CD4-positive, alpha-beta T cell (primary cell): ENCODE data around the gene TSR1. TPM values are rescaled to one million over a fixed set of nuclear protein-coding genes. Genes with fewer than 3 reads are reported as not detected.
A peak's percentile ranks its signal among the peaks of the same experiment; 100 is the strongest.

Experiments used
- ATAC-seq: fragments of 200-7000 bp; cut with Tn5 transposase; one replicate; pipeline ENCODE4 v1.10.0; 2022; ENCODE audit warnings: mild to moderate bottlenecking; ENCODE audit not compliant: poor library complexity
- CTCF ChIA-PET: fragments of 350-600 bp; sonication (Branson Sonifier 250); formaldehyde crosslinking; loops from one replicate; lab custom pipeline; 2021; ENCODE audit warnings: antibody characterized with exemption, inconsistent platforms; lab: Charles Lee
- POLR2A ChIA-PET: fragments of 350-600 bp; sonication (Branson Sonifier 250); formaldehyde crosslinking; loops from one replicate; lab custom pipeline; 2021; ENCODE audit warnings: antibody characterized with exemption, inconsistent platforms; lab: Charles Lee
- DNase-seq, 14 experiments: peaks; one replicate each; pipeline ENCODE4 v3.0.0-alpha.2; 2013 to 2020; ENCODE audit warnings: mixed read lengths in 2 of 14
- H3K27ac ChIP-seq, 2 donors: one replicate each; pipeline versions ENCODE4 v1.5.1 to v1.7.0; 2013; ENCODE audit warnings: low read length in 2 of 2, low read depth in 1 of 2, mild to moderate bottlenecking in 1 of 2
- H3K27me3 ChIP-seq, 2 experiments: 1 replicate in 1 of 2; 2 replicates in 1 of 2; pipeline versions ENCODE4 v1.6.1 to v1.7.0; 2013; ENCODE audit warnings: low read length in 2 of 2, control low read depth in 1 of 2, mild to moderate bottlenecking in 1 of 2, moderate library complexity in 1 of 2; ENCODE audit not compliant: insufficient read depth in 2 of 2, control insufficient read depth in 1 of 2
- H3K36me3 ChIP-seq: one replicate; pipeline ENCODE4 v1.6.1; 2013; ENCODE audit warnings: low read length, control low read depth; ENCODE audit not compliant: insufficient read depth
- H3K4me1 ChIP-seq: one replicate; pipeline ENCODE4 v1.6.1; 2013; ENCODE audit warnings: low read length, control low read depth; ENCODE audit not compliant: insufficient read depth
- H3K4me3 ChIP-seq: one replicate; pipeline ENCODE4 v1.5.1; 2013; ENCODE audit warnings: mild to moderate bottlenecking, low read length, moderate library complexity
- H3K9me3 ChIP-seq, 2 experiments: 1 replicate in 1 of 2; 2 replicates in 1 of 2; pipeline versions ENCODE4 v1.6.1 to v1.7.0; 2013; ENCODE audit warnings: low read length in 2 of 2, mild to moderate bottlenecking in 2 of 2, control low read depth in 1 of 2, moderate library complexity in 1 of 2; ENCODE audit not compliant: control insufficient read depth in 1 of 2, insufficient read depth in 1 of 2
- H3K27ac Mint-ChIP-seq: one replicate; pipeline ENCODE4 v1.8.0; 2020; ENCODE audit warnings: mixed read lengths
- H3K27me3 Mint-ChIP-seq: one replicate; pipeline ENCODE4 v1.8.0; 2021; ENCODE audit warnings: mixed read lengths
- H3K36me3 Mint-ChIP-seq: one replicate; pipeline ENCODE4 v1.8.0; 2021; ENCODE audit warnings: low read depth, mixed read lengths
- H3K4me1 Mint-ChIP-seq: one replicate; pipeline ENCODE4 v1.8.0; 2021; ENCODE audit warnings: low read depth, mixed read lengths
- H3K4me3 Mint-ChIP-seq: one replicate; pipeline ENCODE4 v1.8.0; 2020; ENCODE audit warnings: mild to moderate bottlenecking, mixed read lengths
- H3K9me3 Mint-ChIP-seq: one replicate; pipeline ENCODE4 v1.8.0; 2020; ENCODE audit warnings: mixed read lengths
- CTCF ChIP-seq: fragments of 200-600 bp; IDR thresholded peaks from one replicate; pipeline ENCODE4 v1.8.0; 2022; ENCODE audit warnings: antibody characterized with exemption, mild to moderate bottlenecking
- intact Hi-C, 2 experiments: fragments of 100-400 bp; cut with DNase I in 1 of 2; cut with micrococcal nuclease in 1 of 2; formaldehyde crosslinking; loops; one replicate each; pipeline versions ENCODE4 v1.15.1 to v1.9.0; 2023 to 2025; cut with DNase I, micrococcal nuclease
- total RNA-seq, 174 experiments: library from RNA in 2 of 174; stranded (reverse) in 2 of 174; gene quantifications; one replicate each; pipeline ENCODE4 v1.2.3 and lab custom pipeline; 2021 to 2026

TSR1 gene
- total RNA-seq, 2 experiments from 2014 or later = 29.6 to 31.9 TPM

- ATAC-seq (peak; percentile 1), DNase-seq (peak in 3 of 14 experiments; percentile 7 to 46 (median 31))
- Histone ChIP-seq H3K36me3 (peaks cover 27% of the 10 kb centered on the region), H3K27me3 (no peaks in the 10 kb centered on the region), H3K4me3 (peak overlapping the region; percentile 94), H3K9me3 (no peaks in the 10 kb centered on the region), H3K27ac (peak overlapping the region; percentile 32 to 84), H3K4me1 (peaks cover 30% of the 10 kb centered on the region)
- no peaks in the 10 kb centered on the region for H3K27me3 Mint-ChIP-seq
- intact Hi-C loops = loop anchor here (1.0 to 5.0 kb wide), 4 partner anchors 50 to 475 kb away; partner anchors contain the start of gene SMYD4 (in 1 of the 2)
- ChIA-PET POLR2A (interaction anchor here (0.8 to 2.5 kb wide), 16 partner anchors 12 to 619 kb away, joined by 3 to 50 read pairs (median 4); partner anchors contain the start of genes MNT, RPA1, SGSM2 and SMYD4), CTCF (interaction anchor here (1.0 to 1.5 kb wide), 4 partner anchors 36 to 80 kb away, joined by 3 to 6 read pairs (median 4); no protein-coding TSS in a partner anchor)
- H3K27ac Mint-ChIP-seq = peak overlapping the region; percentile 90
- peak overlapping the region; percentile 98 for H3K4me3 Mint-ChIP-seq
- H3K4me1 Mint-ChIP-seq = peaks cover 59% of the 10 kb centered on the region
- no peak for TF ChIP-seq CTCF
- peaks cover 36% of the 10 kb centered on the region for H3K36me3 Mint-ChIP-seq
- no peaks in the 10 kb centered on the region for H3K9me3 Mint-ChIP-seq
Measured at GRCh38 chr17:2302778-2303203, 33.5 kb downstream of the TSR1 start.

GRCh38 chr17:2299756-2300155 is 36.5 kb downstream of the TSR1 start:
- DNase-seq (no peak), ATAC-seq (no peak)
- ChIA-PET POLR2A (no interaction called here), CTCF (no interaction called here)
- H3K4me1 Mint-ChIP-seq = peaks cover 65% of the 10 kb centered on the region
- H3K4me3 Mint-ChIP-seq = no peak overlapping the region
- H3K27me3 ChIP-seq = no peaks in the 10 kb centered on the region
- peaks cover 65% of the 10 kb centered on the region for H3K36me3 Mint-ChIP-seq
- no peaks in the 10 kb centered on the region for H3K9me3 Mint-ChIP-seq
- H3K36me3 ChIP-seq = peaks cover 58% of the 10 kb centered on the region
- H3K4me1 ChIP-seq = peaks cover 34% of the 10 kb centered on the region
- no peak overlapping the region for H3K27ac Mint-ChIP-seq
- H3K9me3 ChIP-seq = no peaks in the 10 kb centered on the region
- H3K4me3 ChIP-seq = no peak overlapping the region
- no peak for TF ChIP-seq CTCF
- intact Hi-C loops = loop anchor here in 1 of 2 experiments (5.0 kb wide), 2 partner anchors 247 to 472 kb away; partner anchors contain the start of gene SMYD4
- no peak overlapping the region for H3K27ac ChIP-seq
- no peaks in the 10 kb centered on the region for H3K27me3 Mint-ChIP-seq

- Mint-ChIP-seq H3K4me1 (peaks cover 67% of the 10 kb centered on the region), H3K9me3 (no peaks in the 10 kb centered on the region), H3K36me3 (peaks cover 71% of the 10 kb centered on the region), H3K4me3 (no peak overlapping the region), H3K27ac (no peak overlapping the region), H3K27me3 (no peaks in the 10 kb centered on the region)
- DNase-seq (no peak), ATAC-seq (no peak)
- no peak overlapping the region for H3K4me3 ChIP-seq
- H3K27ac ChIP-seq = no peak overlapping the region
- H3K4me1 ChIP-seq = peaks cover 28% of the 10 kb centered on the region
- TF ChIP-seq CTCF = no peak
- H3K36me3 ChIP-seq = peaks cover 64% of the 10 kb centered on the region
- H3K9me3 ChIP-seq = no peaks in the 10 kb centered on the region
- ChIA-PET CTCF (no interaction called here), POLR2A (no interaction called here)
- no peaks in the 10 kb centered on the region for H3K27me3 ChIP-seq
- intact Hi-C loops = no loop called here
Measured at GRCh38 chr17:2299136-2299535, 37.1 kb downstream of the TSR1 start.
